ENCODE data around the gene AUTS2.
"Not testable (repeated sequence)": the region's sequence is repeated elsewhere in the genome, so short reads cannot be mapped to it uniquely, and the experiment has no call there.

AUTS2 gene

DNA sequence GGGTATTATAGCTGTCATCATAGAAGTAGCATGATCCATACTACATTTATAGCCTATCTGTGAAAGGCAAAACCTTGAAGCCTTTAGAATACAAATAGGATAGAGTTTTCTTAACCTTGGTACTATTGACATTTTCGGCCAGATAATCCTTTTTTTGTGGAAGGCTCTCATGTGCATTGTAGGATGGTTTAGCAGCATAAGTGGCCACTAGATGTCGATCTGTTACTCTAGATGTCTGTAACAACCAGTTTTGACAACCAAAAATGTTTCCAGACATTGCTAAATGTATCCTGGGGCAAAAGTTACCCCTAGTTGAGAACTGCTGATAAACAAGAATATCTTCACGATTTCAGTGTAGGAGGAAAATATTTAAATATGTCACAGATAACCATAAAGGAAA lies 1214.2 kb downstream of the AUTS2 start:
- DNase-seq (ENCODE audit: low read depth in 2 of 2): no peak

DNA sequence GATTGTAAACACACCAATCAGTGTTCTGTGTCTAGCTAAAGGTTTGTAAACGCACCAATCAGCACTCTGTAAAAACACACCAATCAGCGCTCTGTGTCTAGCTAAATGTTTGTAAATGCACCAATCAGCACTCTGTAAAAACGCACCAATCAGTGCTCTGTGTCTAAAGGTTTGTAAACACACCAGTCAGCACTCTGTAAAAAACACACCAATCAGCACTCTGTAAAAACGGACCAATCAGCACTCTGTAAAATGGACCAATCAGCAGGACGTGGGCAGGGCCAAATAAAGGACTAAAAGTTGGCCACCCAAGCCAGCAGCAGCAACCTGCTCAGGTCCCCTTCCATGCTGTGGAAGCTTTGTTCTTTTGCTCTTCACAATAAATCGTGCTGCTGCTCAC lies 1224.2 kb downstream of the AUTS2 start:
- DNase-seq (ENCODE audit: low read depth in 2 of 2): not testable (repeated sequence)

- peak; percentile 15 to 22 for DNase-seq (ENCODE audit: low read depth in 2 of 2)
These were observed 1231.2 kb downstream of the AUTS2 start for GRCh38 chr7:70829221-70830059.

DNA sequence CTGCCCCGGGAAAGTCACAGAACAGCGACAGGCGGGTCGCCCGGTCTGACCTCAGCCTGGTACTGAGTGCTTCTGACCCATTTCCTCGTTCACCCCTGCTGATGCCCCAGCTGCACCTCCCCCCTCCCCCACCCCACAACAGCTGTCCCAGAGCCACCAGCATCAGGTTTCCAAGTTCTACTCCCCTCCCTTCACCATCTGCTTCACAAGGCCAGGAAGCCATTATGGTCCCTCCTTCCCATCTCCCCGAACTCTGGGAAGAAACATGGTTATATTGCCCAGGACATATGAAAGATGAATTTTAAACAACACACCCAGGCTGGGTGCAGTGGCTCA lies 1231.8 kb downstream of the AUTS2 start:
- no peak for DNase-seq (ENCODE audit: low read depth in 2 of 2)

- no peak for DNase-seq (ENCODE audit: low read depth in 2 of 2)
These were observed 1232.2 kb downstream of the AUTS2 start for GRCh38 chr7:70830426-70830825.

DNA sequence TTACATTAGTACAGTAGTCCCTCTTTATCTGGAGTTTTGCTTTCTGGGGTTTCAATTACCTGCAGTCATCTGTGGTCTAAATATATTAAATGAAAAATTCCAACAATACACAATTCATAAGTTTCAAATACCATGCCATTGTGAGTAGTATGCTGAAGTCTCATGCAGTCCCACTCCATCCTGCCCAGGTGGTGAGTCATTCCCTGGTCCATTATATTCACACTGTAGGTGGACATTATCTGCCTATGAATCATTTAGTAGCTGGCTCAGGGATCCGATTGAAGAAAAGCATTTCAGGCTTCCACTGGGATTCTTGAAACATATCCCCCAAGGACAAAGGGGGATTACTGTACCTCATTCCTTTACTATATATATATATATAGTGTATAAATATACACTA lies 1235.5 kb downstream of the AUTS2 start:
- DNase-seq (ENCODE audit: low read depth in 2 of 2): no peak

DNA sequence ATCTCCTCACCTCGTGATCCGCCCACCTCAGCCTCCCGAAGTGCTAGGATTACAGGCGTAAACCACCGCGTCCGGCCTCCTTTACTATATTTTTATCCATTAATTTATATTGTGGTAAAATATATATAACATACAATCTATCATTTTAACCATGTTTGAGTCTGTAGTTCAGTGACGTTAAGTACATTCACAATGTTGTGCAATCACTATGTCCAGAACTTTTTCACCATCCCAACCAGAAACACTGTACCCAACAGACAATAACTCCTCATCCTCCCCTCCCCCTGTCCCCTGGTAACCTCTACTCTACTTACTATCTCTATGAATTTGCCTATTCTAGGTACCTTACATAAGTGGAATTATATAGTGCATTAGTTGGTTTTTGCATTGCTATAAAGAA lies 1236.1 kb downstream of the AUTS2 start:
- no peak for DNase-seq (ENCODE audit: low read depth in 2 of 2)

DNA sequence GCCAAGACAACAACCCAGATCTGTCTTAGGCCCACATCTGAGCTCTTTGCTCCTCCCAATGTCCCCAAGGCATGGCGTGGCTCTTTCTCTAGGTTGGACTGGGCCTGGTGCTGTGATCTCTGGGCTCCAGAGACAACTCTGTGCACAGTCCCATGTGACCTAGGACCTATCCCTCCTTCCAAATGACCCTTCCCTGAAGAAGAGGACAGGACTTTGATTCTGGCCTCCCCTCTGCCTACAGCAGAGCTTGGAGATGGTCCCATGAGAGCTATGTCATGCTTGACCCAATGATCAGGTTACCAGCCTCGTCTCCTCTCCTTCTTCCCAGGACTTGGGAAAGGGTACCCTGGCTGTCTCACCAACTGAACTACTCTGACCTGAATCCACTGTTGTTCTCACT lies 1237.4 kb downstream of the AUTS2 start:
- DNase-seq (ENCODE audit: low read depth in 2 of 2): no peak

GRCh38 chr7:70836279-70836678 lies 1238.0 kb downstream of the AUTS2 start:
- no peak for DNase-seq (ENCODE audit: low read depth in 2 of 2)

GRCh38 chr7:70836946-70837345 lies 1238.7 kb downstream of the AUTS2 start:
- DNase-seq (ENCODE audit: low read depth in 2 of 2): no peak

DNA sequence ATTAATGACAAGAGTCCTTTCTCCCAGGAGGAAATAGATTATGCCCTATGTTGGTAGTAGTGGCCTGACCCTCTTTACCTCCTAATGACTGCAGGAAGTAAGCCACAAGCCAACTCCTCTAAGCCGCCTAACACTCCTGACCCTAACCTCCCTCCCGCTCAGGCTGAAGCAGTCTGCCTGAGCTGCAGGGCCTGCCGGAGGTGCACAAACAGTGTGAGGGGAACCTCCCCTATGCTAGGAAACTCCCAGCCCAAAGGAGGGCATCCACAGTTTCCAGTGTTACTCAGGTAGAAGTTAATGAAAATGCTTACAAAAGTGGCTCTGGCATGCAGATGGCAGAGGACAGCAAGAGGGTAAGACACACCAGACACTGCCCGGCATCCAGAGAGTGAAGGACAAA lies 1239.3 kb downstream of the AUTS2 start:
- DNase-seq (ENCODE audit: low read depth in 2 of 2): no peak

GRCh38 chr7:70838292-70838907 lies 1240.1 kb downstream of the AUTS2 start:
- DNase-seq (ENCODE audit: low read depth in 2 of 2): no peak

Data from stimulated activated CD8-positive, alpha-beta memory T cell treated with anti-CD3 and anti-CD28 coated beads, Interleukin-2, amount 100 ng/mL, for 1 hour (primary cell).